Measurements from ENCODE around the gene MMP8.
"Not testable (repeated sequence)": the region's sequence is repeated elsewhere in the genome, so short reads cannot be mapped to it uniquely, and the experiment has no call there.

MMP8 gene, protein sequence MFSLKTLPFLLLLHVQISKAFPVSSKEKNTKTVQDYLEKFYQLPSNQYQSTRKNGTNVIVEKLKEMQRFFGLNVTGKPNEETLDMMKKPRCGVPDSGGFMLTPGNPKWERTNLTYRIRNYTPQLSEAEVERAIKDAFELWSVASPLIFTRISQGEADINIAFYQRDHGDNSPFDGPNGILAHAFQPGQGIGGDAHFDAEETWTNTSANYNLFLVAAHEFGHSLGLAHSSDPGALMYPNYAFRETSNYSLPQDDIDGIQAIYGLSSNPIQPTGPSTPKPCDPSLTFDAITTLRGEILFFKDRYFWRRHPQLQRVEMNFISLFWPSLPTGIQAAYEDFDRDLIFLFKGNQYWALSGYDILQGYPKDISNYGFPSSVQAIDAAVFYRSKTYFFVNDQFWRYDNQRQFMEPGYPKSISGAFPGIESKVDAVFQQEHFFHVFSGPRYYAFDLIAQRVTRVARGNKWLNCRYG

DNA sequence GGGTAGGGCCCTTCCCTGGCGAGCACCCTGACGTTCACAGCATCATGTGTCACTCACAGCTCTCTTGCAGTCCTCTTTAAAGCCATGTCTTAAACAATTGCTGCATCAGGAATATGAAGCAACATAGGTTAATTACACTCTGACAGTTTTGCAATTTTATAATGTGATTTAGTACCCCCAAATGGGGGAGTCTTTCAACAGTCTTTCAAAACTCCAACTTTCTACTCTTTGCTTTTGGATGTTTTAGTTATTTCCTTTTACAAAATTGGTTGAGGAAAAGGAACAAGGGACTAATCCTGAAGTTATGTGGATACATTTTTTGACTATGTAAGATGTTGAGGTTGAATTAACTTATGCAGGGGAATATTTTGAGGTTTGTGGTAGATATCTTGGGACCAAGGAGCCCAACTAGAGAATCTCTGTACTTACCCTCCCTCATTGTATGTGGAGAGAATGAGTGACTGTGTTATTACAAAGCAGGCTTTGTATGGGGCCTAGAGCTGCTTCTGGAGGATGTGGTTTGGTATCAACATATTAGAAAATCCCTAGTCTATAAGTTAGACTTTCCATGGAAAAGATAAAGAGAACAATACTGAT lies at the start of gene MMP8:
TSS of gene MMP8 (minus strand) at position 51 of the 597 bp plus-strand sequence. CDS start 99 bp downstream, outside the sequence.
- DNase-seq (ENCODE audit: low read depth, low spot score) = no peak

DNA sequence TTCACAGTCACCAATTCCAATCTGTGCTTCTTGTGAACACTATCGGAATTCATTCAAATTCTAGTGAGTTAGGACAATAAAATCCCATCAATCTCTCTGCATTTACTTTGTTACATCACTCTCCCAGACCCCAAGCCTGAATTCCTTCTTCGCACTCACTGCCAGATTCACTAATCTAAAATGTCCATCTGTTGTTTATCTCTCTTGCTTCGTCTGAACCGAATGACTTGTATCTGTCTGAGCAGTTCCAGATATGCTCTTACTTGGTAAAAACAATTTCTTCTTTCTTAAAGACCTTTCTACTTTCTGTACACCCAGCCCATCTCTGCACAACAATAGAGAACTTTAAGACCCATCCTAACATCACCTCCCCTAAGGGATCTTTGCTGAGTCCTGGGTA lies 48.6 kb upstream of the MMP8 start:
- no peak for DNase-seq (ENCODE audit: low read depth, low spot score)

DNA sequence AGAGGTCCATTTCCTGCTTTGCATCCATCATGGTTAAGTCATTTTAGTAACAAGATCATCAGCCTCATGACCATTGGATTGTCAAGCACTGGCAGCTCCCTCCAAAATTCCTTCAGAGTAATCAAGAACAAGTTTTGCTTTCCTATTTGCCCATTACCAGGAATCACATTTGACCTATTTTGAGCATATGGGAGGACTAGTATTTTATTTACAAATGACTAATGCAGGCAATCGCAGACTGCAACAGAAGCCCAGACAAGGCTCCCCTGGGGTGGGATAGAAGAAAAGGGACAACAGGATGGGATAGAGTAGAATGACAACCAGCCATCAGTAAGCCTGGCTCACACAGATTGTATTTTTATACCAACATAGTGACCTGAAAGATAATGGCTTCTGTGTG lies 46.6 kb upstream of the MMP8 start:
- no peak for DNase-seq (ENCODE audit: low read depth, low spot score)

GRCh38 chr11:102770191-102770590 lies 45.4 kb upstream of the MMP8 start:
- DNase-seq (ENCODE audit: low read depth, low spot score) = no peak

DNA sequence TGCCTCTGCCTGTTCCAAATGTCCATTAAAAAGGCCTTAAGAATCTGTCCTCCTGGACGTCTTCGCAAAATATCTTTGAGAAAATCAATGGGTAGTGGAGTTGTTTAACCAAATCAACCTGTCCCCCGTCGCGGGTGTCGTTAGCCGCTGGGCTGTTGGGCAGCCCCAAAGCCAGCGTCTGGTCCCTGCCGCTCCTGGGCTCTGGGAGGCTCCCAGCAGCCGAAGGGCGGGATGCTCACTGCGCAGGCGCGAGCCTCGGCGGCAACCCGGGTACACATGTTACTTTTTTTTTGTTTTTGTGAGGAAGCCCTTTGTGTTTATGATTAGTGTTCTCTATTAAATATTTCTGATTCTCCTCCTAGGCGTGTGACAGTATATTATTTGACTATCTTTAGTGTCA lies 43.0 kb upstream of the MMP8 start:
- no peak for DNase-seq (ENCODE audit: low read depth, low spot score)

- DNase-seq (ENCODE audit: low read depth, low spot score) = no peak
These were observed 38.7 kb upstream of the MMP8 start for GRCh38 chr11:102763440-102763839.

DNA sequence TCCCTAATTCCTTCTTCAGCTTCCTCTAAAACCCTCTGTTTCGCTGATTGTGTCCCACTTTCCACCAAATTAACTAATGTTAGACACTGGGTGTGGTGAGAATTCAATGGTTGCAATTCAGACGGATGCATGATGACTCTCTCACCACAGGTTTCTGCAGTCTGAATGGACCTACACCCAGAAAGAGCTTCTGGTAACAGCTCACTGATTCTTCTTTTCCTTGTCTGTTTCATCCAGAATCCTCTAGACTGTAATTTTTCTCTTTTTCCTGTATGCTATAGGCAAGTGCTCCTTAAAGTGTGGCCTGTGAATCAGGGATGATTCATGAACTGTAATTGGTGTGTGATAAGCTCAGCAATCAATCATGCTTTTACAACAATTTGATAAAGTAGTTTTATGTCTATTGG lies 37.6 kb upstream of the MMP8 start:
- no peak for DNase-seq (ENCODE audit: low read depth, low spot score)

- DNase-seq (ENCODE audit: low read depth, low spot score) = peak; percentile 7
These were observed 37.0 kb upstream of the MMP8 start for GRCh38 chr11:102761646-102762238.

- DNase-seq (ENCODE audit: low read depth, low spot score) = no peak
These were observed 35.7 kb upstream of the MMP8 start for GRCh38 chr11:102760344-102761035.

DNA sequence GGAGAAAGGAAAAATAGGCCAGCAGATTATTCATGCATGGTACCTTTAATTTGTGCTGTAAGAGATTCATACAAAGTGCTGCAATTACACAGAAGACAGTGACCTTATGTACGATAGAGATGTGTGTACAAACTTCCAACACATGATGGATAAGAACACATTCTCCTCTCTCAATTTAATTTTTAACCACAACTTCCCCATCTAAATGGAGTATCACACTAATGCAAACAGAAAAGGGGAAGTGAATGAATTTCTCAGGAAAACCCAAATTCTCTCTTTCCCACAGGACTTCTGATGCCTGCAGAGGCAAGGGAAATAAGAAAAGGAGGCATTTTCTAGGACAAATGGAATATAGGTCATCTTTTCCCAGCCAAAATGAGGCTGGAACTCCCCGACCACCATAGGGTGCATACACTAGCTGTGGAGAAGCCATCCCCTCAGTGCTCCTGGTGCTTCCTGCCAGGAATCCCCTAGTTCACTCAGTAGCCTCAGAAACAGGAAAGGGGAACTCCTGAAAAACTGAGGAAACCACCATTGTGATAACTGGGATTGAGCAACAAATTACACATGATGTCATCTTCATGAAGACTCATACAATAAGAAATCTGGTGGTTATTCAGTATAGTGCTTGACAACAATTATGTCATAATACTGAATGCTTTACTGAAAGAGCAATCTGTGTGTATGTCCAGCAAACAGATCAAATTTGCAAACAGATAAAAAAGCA lies 33.2 kb upstream of the MMP8 start:
- DNase-seq (ENCODE audit: low read depth, low spot score) = no peak

- no peak for DNase-seq (ENCODE audit: low read depth, low spot score)
These were observed 28.5 kb upstream of the MMP8 start for GRCh38 chr11:102753267-102753666.

- DNase-seq (ENCODE audit: low read depth, low spot score) = no peak
These were observed 26.9 kb upstream of the MMP8 start for GRCh38 chr11:102751673-102752072.

GRCh38 chr11:102749101-102749722 lies 24.5 kb upstream of the MMP8 start:
- no peak for DNase-seq (ENCODE audit: low read depth, low spot score)

- peak; percentile 51 for DNase-seq (ENCODE audit: low read depth, low spot score)
These were observed 22.2 kb upstream of the MMP8 start for GRCh38 chr11:102746746-102747578.

DNA sequence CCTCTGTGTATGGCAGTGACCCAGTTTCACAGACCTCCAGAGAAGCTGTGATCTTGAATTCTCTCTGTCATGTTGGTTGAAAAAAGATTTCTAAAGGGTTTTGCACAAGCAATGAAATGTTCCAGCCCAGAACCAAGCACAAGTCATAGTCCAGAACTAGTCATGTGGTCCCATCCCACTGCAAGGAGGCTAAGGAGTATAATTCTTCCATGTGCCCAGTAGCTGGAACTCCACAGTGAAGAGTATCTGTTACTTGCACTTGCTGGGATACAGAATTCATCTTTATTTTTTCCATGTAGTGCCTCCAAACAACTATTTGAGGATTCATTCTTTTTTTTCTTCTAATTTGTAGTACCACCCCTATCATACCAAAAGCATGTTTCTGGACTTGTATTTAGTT lies 9.9 kb upstream of the MMP8 start:
- DNase-seq (ENCODE audit: low read depth, low spot score) = no peak

- peak; percentile 78 for DNase-seq (ENCODE audit: low read depth, low spot score)
These were observed 8.6 kb upstream of the MMP8 start for GRCh38 chr11:102733232-102733875.

- DNase-seq (ENCODE audit: low read depth, low spot score) = not testable (repeated sequence)
These were observed 6.2 kb upstream of the MMP8 start for GRCh38 chr11:102730944-102731343.

GRCh38 chr11:102729849-102730815 lies 5.4 kb upstream of the MMP8 start:
- no peak for DNase-seq (ENCODE audit: low read depth, low spot score)

Measured in ELF-1 (cell line).